PC-9 (cell line): ENCODE results near the gene KPNB1. TPM values are rescaled to one million over a fixed set of nuclear protein-coding genes. Genes with fewer than 3 reads are reported as not detected.

ENCODE experiments used
- BruUV-seq: library from RNA; stranded (reverse); fragments of 400-500 nt; replicated peaks from 2 replicates; lab custom pipeline; 2021; lab: Mats Ljungman, UMichigan
- CTCF ChIA-PET: fragments of 300-600 bp; sonication (Branson Sonifier 250); formaldehyde crosslinking; loops from one replicate; lab custom pipeline; 2022; ENCODE audit warnings: antibody characterized with exemption; lab: Charles Lee
- POLR2A ChIA-PET: fragments of 300-600 bp; sonication (Branson Sonifier 250); formaldehyde crosslinking; loops from one replicate; lab custom pipeline; 2022; ENCODE audit warnings: antibody characterized with exemption; ENCODE audit not compliant: unreplicated experiment; lab: Charles Lee
- DNase-seq, 2 experiments: peaks; one replicate each; pipeline versions ENCODE4 v3.0.0 to v3.0.0-alpha.2; 2015 to 2022; ENCODE audit warnings: mixed read lengths in 1 of 2
- H2AFZ ChIP-seq: fragments of 200-600 bp; sonication (generic); 2 replicates; pipeline ENCODE4 v1.8.1; 2017; ENCODE audit warnings: antibody characterized with exemption
- H3F3A ChIP-seq: fragments of 200-600 bp; sonication (generic); 2 replicates; pipeline ENCODE4 v1.8.1; 2017; ENCODE audit warnings: antibody characterized with exemption, mild to moderate bottlenecking, low read depth; ENCODE audit not compliant: insufficient read depth
- H3K27ac ChIP-seq: fragments of 200-600 bp; sonication (generic); 2 replicates; pipeline ENCODE4 v1.6.1; 2016; ENCODE audit warnings: mixed run types
- H3K27me3 ChIP-seq: fragments of 200-600 bp; sonication (generic); 2 replicates; pipeline ENCODE4 v1.6.1; 2016; ENCODE audit warnings: low read depth, mixed run types; ENCODE audit not compliant: insufficient read depth
- H3K36me3 ChIP-seq: fragments of 200-600 bp; sonication (generic); 2 replicates; pipeline ENCODE4 v1.6.1; 2016; ENCODE audit warnings: low read depth, mixed run types
- H3K4me1 ChIP-seq: fragments of 200-600 bp; sonication (generic); replicated peaks from 2 replicates; pipeline ENCODE4 v1.6.1; 2016; ENCODE audit warnings: mixed run types; ENCODE audit not compliant: insufficient read depth
- H3K4me2 ChIP-seq: fragments of 200-600 bp; sonication (generic); 2 replicates; pipeline ENCODE4 v1.6.1; 2017; ENCODE audit warnings: mixed run types
- H3K4me3 ChIP-seq: fragments of 200-600 bp; sonication (generic); 2 replicates; pipeline ENCODE4 v1.6.1; 2016; ENCODE audit warnings: mixed run types
- H3K79me2 ChIP-seq: fragments of 200-600 bp; sonication (generic); 2 replicates; pipeline ENCODE4 v1.6.1; 2017; ENCODE audit warnings: low read depth, mixed run types
- H3K9me2 ChIP-seq: fragments of 200-600 bp; sonication (generic); 2 replicates; pipeline ENCODE4 v1.8.1; 2017; ENCODE audit warnings: mild to moderate bottlenecking; ENCODE audit not compliant: insufficient read depth
- H3K9me3 ChIP-seq: fragments of 200-600 bp; sonication (generic); 2 replicates; pipeline ENCODE4 v1.8.1; 2016; ENCODE audit warnings: low read depth; ENCODE audit not compliant: insufficient read depth
- H4K20me1 ChIP-seq: fragments of 200-600 bp; sonication (generic); 2 replicates; pipeline ENCODE4 v1.8.1; 2017; ENCODE audit not compliant: insufficient read depth
- CTCF ChIP-seq: fragments of 200-600 bp; sonication (generic); conservative IDR thresholded peaks from 2 replicates; pipeline ENCODE4 v1.6.1; 2017; ENCODE audit warnings: mixed run types, antibody characterized with exemption, mild to moderate bottlenecking, moderate library complexity
- EZH2 ChIP-seq: fragments of 200-600 bp; sonication (generic); IDR thresholded peaks from 2 replicates; pipeline ENCODE4 v1.8.0; 2017; ENCODE audit warnings: antibody characterized with exemption, low read depth
- intact Hi-C: fragments of 100-400 bp; cut with micrococcal nuclease; formaldehyde crosslinking; loops from one replicate; pipeline ENCODE4 v1.10.0; 2022; ENCODE audit not compliant: unreplicated experiment
- total RNA-seq: library from RNA; stranded (reverse); gene quantifications from 2 replicates; pipeline ENCODE4 v1.2.3, GENCODE V29; 2021

Gene KPNB1
- total RNA-seq, 1 experiment from 2014 or later = 306 TPM

DNA sequence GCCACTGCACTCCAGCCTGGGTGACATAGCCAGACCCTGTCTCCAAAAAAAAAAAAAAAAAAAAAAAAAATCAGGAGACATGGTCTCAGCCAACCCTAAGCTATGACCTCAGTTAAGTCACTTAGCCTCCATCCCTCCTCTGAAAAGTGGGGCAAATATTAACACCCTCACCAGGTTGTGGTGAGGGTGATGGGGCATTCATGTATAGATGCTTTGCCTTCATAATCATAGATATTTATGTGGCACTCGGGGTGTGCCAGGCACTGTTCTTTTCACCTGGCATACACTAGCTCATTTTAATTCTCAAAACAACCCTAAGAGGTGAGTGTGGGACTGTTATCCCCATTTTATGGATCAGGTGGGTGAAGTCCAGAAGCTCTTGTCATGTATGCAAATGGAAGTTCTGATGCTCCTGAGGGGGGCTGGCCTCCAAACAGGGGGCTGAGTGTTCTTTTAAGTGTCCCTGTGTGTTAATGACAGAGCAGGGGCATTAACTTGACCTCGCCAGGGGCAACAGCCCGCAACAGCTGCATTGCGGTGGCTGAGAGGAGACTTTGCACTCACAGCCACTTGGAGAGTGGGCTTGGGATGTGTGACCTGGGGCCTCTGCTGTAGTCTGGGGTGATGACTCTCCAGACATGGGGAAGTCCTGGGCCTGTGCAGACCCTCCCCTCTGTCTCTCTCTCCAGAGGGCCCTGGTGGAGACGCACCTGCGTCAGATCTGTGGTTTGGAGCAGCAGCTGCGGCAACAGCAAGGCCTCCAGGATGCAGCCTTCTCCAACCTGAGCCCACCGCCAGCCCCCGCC, 48.4 kb downstream of the KPNB1 start:
- POLR2A ChIA-PET = no interaction called here
- Histone ChIP-seq H3K9me3 (no peaks in the 10 kb centered on the region), H3K27me3 (no peaks in the 10 kb centered on the region), H3K79me2 (no peaks in the 10 kb centered on the region), H3K4me3 (no peak overlapping the region), H3K9me2 (no peaks in the 10 kb centered on the region), H3K4me2 (no peak overlapping the region), H2AFZ (no peak overlapping the region), H4K20me1 (no peaks in the 10 kb centered on the region; the same call in 1 of the 2 replicates), H3K27ac (no peak overlapping the region), H3K36me3 (no peaks in the 10 kb centered on the region), H3F3A (peaks cover 27% of the 10 kb centered on the region; the same call in 1 of the 2 replicates), H3K4me1 (peaks cover 3% of the 10 kb centered on the region)
- DNase-seq = no peak
- intact Hi-C loops = loop anchor here (2.0 kb wide), 1 partner anchor 45 kb away; no protein-coding TSS in a partner anchor
- CTCF ChIA-PET = interaction anchor here (0.6 kb wide), 3 partner anchors 9 to 892 kb away, joined by 3 to 6 read pairs (median 3); no protein-coding TSS in a partner anchor
- BruUV-seq = no TSS peak
- no peak for TF ChIP-seq EZH2
- TF ChIP-seq CTCF = no peak

GRCh38 chr17:47698749-47699535, 49.2 kb downstream of the KPNB1 start:
- BruUV-seq = no TSS peak
- CTCF ChIA-PET = interaction anchor here (0.5 kb wide), 1 partner anchor 62 kb away, joined by 4 read pairs; no protein-coding TSS in a partner anchor
- no peaks in the 10 kb centered on the region for H3K4me1 ChIP-seq

More at GRCh38 chr17:47698749-47699535, 49.2 kb downstream of the KPNB1 start:
- TF ChIP-seq CTCF = peak; percentile 100
- TF ChIP-seq EZH2 = no peak
- peak; percentile 42 to 61 for DNase-seq
- no peak overlapping the region for H3K4me2 ChIP-seq
- H3K27me3 ChIP-seq = no peaks in the 10 kb centered on the region
- no peaks in the 10 kb centered on the region for H3K36me3 ChIP-seq
- H3K9me2 ChIP-seq = no peaks in the 10 kb centered on the region
- POLR2A ChIA-PET = no interaction called here
- intact Hi-C loops = loop anchor here (1.0 to 2.0 kb wide), 2 partner anchors 44 to 91 kb away; no protein-coding TSS in a partner anchor
- H3K9me3 ChIP-seq = no peaks in the 10 kb centered on the region
- peaks cover 21% of the 10 kb centered on the region; the same call in 1 of the 2 replicates for H3F3A ChIP-seq
- H3K4me3 ChIP-seq = no peak overlapping the region
- no peak overlapping the region for H2AFZ ChIP-seq
- H3K27ac ChIP-seq = no peak overlapping the region
- H4K20me1 ChIP-seq = no peaks in the 10 kb centered on the region; the same call in 1 of the 2 replicates
- H3K79me2 ChIP-seq = no peaks in the 10 kb centered on the region
